GM18508 (cell line): ENCODE measurements around the gene ROCK1.

Source experiments
- ATAC-seq: cut with Tn5 transposase; IDR thresholded peaks from one replicate; pipeline ENCODE4 v1.9.1; 2021; ENCODE audit warnings: moderate number of reproducible peaks; ENCODE audit not compliant: insufficient read depth, unreplicated experiment

The ROCK1 gene

GRCh38 chr18:21109936-21110712 is 1.5 kb downstream of the ROCK1 start:
- ATAC-seq: no peak

DNA sequence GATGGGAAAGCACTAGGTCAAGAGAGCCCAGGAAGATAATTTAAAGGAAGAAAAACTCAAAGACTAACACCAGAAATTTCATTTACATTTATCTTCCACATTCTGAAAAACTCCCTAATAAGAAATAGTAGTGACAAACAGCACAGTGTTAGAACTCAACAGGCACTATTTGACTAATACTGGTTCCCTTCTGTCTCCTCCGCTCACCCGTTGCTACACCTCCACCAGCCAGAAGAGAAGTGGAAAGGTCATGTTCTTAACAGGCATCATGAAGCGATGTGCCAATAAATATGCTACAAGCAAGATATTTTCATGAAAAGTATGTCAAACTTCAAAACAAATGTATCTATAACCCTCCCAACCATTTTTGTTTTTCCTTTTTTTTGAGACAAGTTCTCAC is 5.7 kb downstream of the ROCK1 start:
- ATAC-seq: peak; percentile 38

GRCh38 chr18:21101172-21101571 is 10.4 kb downstream of the ROCK1 start:
- ATAC-seq: no peak

- ATAC-seq: no peak
Observed at GRCh38 chr18:21100678-21101077, 10.9 kb downstream of the ROCK1 start.

GRCh38 chr18:21100146-21100545 is 11.5 kb downstream of the ROCK1 start:
- ATAC-seq: no peak

- no peak for ATAC-seq
Observed at GRCh38 chr18:21099442-21099841, 12.2 kb downstream of the ROCK1 start.

- ATAC-seq: no peak
Observed at GRCh38 chr18:21096760-21097159, 14.9 kb downstream of the ROCK1 start.

DNA sequence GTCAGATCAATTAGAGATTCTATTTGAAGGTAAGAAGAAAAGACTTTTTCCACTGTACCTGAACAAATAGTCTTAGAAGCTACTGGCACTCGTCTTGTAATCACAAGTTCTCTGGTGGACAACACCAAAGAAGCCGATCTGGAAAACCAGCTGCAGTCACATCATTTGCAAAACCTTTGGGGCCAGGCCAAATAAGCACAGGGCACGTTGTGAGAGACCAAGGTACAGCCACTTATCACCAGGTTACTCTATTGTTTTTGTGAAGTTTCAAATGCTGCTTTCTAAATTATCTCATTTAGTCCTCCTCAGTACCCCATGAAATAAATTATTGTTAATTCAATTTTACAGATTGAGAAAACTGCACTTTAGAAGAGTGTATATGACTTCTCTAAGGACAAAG is 18.5 kb downstream of the ROCK1 start:
- ATAC-seq: no peak

- ATAC-seq: no peak
Observed at GRCh38 chr18:21090680-21091079, 20.9 kb downstream of the ROCK1 start.

DNA sequence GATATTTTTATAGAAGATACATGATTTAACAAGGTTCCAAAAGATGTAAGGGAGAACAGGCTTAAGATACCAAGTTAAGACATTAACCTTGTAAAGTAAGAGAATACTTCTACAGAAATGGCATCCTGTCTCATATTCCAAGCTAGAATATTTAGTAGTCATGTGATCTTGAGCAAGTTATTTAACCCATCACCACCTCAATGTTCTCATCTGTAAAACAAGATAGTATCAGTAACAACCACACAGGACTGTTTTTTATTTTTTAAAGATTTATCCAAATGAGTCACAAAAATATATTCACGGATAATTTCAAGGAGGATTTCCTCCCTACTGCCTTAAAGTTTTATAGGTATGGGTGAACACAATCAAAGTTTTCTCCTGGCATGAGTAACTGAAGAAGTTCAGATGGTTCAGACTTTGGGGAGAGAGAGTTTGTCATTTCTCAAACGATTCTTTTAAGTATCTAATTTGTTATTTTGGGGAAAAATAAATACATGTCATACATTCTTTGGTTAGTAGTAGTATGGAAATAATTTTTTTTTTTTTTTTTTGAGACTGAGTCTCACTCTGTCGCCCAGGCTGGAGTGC is 25.9 kb downstream of the ROCK1 start:
- ATAC-seq: no peak

GRCh38 chr18:21084511-21085078 is 27.0 kb downstream of the ROCK1 start:
- no peak for ATAC-seq

DNA sequence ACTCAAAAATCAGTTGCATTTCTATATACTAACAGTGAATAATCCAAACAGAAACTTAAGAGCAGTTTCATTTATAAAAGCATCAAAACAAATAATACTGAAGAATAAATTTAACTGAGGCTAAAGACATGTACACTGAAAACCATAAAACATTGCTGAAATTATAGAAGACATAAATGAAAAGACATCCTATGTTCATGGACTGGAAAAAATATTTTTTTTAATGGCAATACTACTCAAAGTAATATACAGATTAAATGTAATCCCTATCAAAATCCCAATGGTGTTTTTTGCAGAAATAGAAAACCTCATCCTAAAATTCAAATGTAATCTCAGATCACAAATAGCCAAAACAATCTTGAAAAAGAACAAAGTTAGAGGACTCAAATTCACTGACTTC is 28.6 kb downstream of the ROCK1 start:
- ATAC-seq: no peak

- ATAC-seq: no peak
Observed at GRCh38 chr18:21081426-21081825, 30.2 kb downstream of the ROCK1 start.

DNA sequence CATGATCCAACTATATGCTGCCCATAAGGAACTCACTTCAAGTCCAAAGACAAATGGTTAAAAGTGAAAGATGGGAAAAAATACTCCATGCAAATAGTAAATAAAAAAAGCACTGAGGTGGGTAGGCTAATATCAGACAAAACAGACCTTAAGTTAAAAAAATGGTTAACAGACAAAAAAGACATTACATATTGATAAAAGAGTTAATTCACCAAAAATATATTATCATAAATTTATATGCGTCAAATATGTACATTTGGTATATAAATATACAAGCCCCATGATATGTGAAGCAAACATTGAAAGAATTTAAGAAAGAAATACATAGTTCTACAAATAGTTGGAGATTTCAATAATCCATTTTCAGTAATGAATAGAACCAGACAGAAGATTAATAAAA is 31.0 kb downstream of the ROCK1 start:
- ATAC-seq: no peak

DNA sequence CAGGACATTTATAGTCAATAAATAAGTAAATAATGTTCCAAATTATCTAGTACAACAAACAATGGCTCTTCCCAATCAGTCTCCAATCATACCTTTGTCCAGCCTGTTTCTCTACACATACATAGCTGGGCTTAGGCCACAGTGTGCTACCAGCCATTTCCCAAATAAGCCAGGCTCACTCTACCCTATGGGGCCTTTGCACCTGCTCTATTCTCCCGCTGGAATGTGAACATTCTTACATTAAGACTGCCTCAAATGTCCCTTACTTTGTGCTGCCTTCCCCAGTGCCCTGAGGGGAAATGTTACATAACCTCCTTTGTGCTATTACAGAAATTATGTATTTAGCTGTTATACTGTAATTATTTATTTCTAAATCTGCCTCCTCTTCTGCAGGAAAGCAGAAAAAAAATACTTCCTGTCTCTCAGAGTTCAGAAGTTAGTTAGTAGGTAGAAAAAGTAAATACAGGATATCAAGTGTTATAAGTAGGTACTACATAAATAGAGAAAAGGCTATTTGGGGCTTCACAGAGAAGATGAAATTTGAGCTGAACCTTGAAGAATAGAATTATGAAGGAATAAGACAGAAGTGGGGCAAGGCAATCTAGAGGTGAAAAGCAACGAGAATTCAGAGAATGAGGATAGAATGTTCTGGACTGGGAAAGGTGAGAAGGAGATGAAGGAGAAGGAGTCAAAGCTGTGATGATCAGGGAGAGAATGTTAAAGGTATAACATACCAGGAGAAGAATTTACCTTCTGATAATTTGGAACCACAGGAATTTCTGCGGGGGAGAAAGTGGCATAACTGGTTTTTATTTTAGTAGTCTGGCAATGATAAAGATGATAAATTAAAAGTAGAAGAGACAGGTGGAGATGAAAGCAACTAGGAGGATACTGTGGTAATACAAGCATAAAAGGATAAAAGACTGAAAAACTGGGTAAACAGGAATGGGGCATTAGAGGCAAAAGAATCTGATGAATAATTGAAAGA is 37.0 kb downstream of the ROCK1 start:
- ATAC-seq: no peak

DNA sequence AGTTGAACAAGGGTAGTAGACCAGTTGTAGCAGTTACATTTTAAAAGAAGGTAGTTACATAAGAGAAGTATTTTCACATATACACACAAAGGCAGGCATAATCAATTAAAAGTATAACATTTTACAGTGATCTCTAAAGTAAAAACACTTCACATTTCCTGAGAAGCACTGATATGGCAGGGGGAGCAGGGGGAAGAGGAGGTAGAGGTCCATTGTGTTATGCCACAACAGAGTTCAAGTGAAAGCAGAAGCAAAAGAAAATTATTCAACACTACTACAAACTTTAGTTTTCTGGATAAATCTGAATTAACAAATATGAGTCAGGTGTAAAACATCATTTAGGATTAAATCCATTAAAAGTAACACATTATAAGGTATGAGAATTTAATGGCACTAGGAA is 38.4 kb downstream of the ROCK1 start:
- no peak for ATAC-seq

DNA sequence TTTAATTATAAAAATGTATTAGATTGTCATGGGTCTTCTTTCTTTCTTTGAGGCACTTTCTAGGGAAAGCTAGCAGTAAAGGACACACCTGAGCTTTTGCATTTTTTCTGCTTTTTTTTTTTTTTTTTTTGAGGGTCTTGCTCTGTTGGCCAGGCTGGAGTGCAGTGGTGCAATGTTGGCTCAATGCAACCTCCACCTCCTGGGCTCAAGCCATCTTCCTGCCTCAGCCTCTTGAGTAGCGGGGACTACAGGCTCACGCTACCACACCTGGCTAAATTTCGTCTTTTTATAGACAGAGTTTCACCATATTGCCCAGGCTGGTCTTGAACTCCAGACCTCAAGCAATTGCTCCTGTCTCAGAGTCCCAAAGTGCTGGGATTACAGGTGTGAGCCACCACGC is 40.5 kb downstream of the ROCK1 start:
- no peak for ATAC-seq

DNA sequence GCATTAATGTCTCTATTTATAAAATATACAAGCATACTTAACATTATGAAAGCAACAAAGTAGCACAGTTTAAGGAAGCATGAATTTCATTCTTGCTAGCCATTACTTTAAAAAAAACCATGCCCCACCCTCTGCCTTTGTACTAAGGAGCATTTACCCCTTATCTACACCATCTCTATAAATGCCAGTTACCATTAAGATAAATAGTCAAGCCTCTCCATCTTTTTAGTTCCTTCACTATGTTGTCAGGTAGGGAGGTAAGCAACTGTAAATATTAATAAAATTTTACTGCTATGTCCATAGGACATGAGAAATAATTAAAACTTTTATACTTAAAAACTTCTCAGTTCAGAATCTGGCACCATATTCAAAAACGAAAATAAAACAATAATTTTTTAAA is 42.1 kb downstream of the ROCK1 start:
- no peak for ATAC-seq

GRCh38 chr18:21064347-21064746 is 47.3 kb downstream of the ROCK1 start:
- ATAC-seq: no peak

DNA sequence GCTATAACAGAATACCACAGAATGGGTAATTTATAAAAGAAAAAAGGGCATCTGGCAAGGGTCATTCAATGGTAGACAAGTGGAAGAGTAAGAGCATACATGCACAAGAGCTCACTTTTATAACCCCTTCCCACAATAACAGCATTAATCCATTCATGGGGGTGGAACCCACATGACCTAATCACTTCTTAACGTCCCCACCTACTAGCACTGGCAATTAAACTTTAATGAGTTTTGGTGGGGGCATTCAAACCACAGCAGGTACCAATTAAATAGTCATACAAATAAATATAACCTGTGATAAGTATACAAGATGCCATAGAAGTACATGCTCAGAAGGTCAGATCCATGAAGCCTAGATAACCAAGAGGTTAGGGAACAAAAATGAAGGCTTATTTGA is 48.6 kb downstream of the ROCK1 start:
- ATAC-seq: no peak

DNA sequence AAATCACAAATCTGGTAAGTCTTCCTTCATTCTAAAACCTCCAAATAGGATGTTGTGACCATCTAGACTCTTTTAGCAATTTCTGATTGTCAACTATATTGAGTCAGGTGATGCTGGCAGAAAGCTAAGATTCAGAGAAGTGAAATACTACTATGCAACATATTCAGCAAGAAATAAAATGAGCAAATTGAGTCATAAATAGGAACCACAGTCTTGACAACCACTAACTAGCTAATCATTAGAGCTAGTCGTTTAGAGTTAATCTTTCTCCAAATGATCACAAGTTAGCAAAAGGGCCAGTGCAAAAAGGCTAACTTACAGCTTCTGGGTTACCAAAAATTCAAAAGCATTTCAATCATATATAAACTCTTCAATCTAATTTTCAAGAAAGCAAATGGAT is 54.5 kb downstream of the ROCK1 start:
- no peak for ATAC-seq
